Testis (tissue), 3 donors: Measurements from ENCODE around the gene TMTC4. TPM values are rescaled to one million over a fixed set of nuclear protein-coding genes. Genes with fewer than 3 reads are reported as not detected.

Experiments
- DNase-seq: peaks from one replicate; pipeline ENCODE4 v3.0.0-alpha.2; 2019
- H3K27ac ChIP-seq, 2 donors: fragments of 200-600 bp; sonication (generic); one replicate each; pipeline ENCODE4 v1.5.1; 2019
- H3K27me3 ChIP-seq: fragments of 200-600 bp; sonication (generic); one replicate; pipeline ENCODE4 v1.5.1; 2019
- H3K36me3 ChIP-seq: fragments of 200-600 bp; sonication (generic); one replicate; pipeline ENCODE4 v1.5.1; 2017; ENCODE audit warnings: low read depth; ENCODE audit errors: missing control alignments
- H3K4me1 ChIP-seq: fragments of 200-600 bp; sonication (generic); one replicate; pipeline ENCODE4 v1.5.1; 2019
- H3K4me3 ChIP-seq, 2 donors: fragments of 200-600 bp; sonication (generic); one replicate each; pipeline ENCODE4 v1.5.1; 2017 to 2019
- H3K9me3 ChIP-seq: fragments of 200-600 bp; sonication (generic); one replicate; pipeline ENCODE4 v1.5.1; 2017
- CTCF ChIP-seq, 3 experiments: fragments of 450-650 bp in 2 of 3; fragments of 200-600 bp in 1 of 3; sonication (generic) in 1 of 3; IDR thresholded peaks; one replicate each; pipeline ENCODE4 v1.5.1; 2016 to 2019; ENCODE audit warnings: antibody characterized with exemption in 3 of 3, mild to moderate bottlenecking in 2 of 3, moderate library complexity in 1 of 3
- POLR2A ChIP-seq: fragments of 450-650 bp; IDR thresholded peaks from one replicate; pipeline ENCODE4 v1.6.1; 2017; ENCODE audit warnings: antibody characterized with exemption, mild to moderate bottlenecking, moderate library complexity
- WGBS, 2 donors: methylation state at CpG; one replicate each; pipeline ENCODE4 v1.1.5; 2018; 5-methylcytosine and 5-hydroxymethylcytosine counted together
- intact Hi-C: fragments of 100-400 bp; cut with DNase I; formaldehyde crosslinking; loops from one replicate; pipeline ENCODE4 v1.15.1; 2023; ENCODE audit warnings: low total_unique reads
- polyA plus RNA-seq: library from polyadenylated mRNA; stranded (reverse); fragments of 350-450 nt; fragmentation: Illumina TruSeq; extraction: RNeasy Lipid Tissue Mini Kit (QIAGEN cat#74804); gene quantifications from one replicate; pipeline ENCODE4 v1.2.3, GENCODE V29; 2014; ENCODE audit warnings: low read depth, low replicate concordance; ENCODE audit not compliant: insufficient read depth
- total RNA-seq, 2 donors: library from RNA; depleted of rRNA; stranded (reverse); fragments of >200 nt; gene quantifications; one replicate each; pipeline ENCODE4 v1.2.3, GENCODE V29; 2016

The TMTC4 gene
- total and polyA plus RNA-seq, 3 donors from 2014 or later, result 27.5 to 35.1 (median 28.2) TPM

GRCh38 chr13:100565286-100565685 is 109.3 kb downstream of the TMTC4 start:
- H3K9me3 ChIP-seq, result no peaks in the 10 kb centered on the region
- H3K4me3 ChIP-seq, result no peak overlapping the region
- TF ChIP-seq CTCF (IDR thresholded peaks at IDR 0.05), result no peak
- TF ChIP-seq POLR2A, result no peak
- no peaks in the 10 kb centered on the region for H3K36me3 ChIP-seq
- intact Hi-C loops, result no loop called here
- WGBS, 2 donors, result 74 to 79% methylated on average over 8 of the region's 8 CpGs
- peak overlapping the region in 1 of 2 donors; percentile 72 for H3K27ac ChIP-seq
- DNase-seq, result no peak
- peaks cover 24% of the 10 kb centered on the region for H3K4me1 ChIP-seq
- no peaks in the 10 kb centered on the region for H3K27me3 ChIP-seq

DNA sequence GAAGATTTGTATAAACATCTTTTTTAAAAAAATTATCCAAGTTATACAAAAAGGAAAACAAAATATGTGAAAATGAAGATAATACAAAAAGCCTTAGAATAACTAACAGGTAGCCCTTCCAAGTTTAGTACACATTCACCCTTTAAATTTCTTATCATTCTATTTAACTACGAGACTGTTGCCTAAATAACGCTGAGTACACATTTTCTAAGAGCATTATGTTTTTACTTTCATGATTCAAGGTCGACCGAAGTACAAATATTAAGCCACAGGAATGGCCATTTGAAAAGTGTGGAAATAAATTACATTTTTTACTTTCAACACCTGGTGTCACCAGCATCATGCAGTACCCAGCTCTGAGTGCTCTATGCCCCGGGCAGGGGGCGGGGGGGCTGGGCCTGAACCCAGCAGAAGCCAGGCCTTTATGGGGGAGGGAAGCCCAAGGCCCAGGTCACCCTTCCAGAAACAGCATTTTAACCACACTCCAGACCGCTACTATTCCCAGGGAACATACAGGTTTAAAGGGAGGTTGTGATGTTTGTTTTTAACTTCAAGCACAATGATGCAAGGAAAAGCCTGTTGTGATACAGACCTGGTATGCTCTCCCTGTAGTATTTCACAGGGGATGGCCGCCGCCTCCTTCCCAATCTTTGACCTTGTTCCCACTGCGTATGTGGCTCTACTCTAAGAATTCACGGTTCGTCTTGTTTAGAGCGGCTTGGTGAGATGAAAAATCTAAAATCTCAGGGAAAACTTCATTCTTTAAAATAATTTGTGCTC is 110.0 kb downstream of the TMTC4 start:
- H3K27ac ChIP-seq, result peak overlapping the region; percentile 65 to 72
- H3K9me3 ChIP-seq, result no peaks in the 10 kb centered on the region
- H3K27me3 ChIP-seq, result no peaks in the 10 kb centered on the region
- TF ChIP-seq CTCF (IDR thresholded peaks at IDR 0.05) (no peak), POLR2A (no peak)
- no peak for DNase-seq
- H3K4me3 ChIP-seq, result no peak overlapping the region
- H3K36me3 ChIP-seq, result no peaks in the 10 kb centered on the region
- H3K4me1 ChIP-seq, result peaks cover 31% of the 10 kb centered on the region
- intact Hi-C loops, result no loop called here
- 64 to 65% methylated on average over 13 of the region's 13 CpGs for WGBS, 2 donors

- Histone ChIP-seq H3K9me3 (no peaks in the 10 kb centered on the region), H3K27ac (peak overlapping the region; percentile 65 to 72), H3K27me3 (no peaks in the 10 kb centered on the region), H3K36me3 (no peaks in the 10 kb centered on the region), H3K4me1 (peaks cover 32% of the 10 kb centered on the region), H3K4me3 (no peak overlapping the region)
- no peak for DNase-seq
- intact Hi-C loops, result no loop called here
- WGBS, 2 donors, result 93 to 95% methylated on average over 6 to 7 of the region's 7 CpGs
- TF ChIP-seq CTCF (IDR thresholded peaks at IDR 0.05) (no peak), POLR2A (no peak)
Observed at GRCh38 chr13:100563779-100564178, 110.8 kb downstream of the TMTC4 start.

DNA sequence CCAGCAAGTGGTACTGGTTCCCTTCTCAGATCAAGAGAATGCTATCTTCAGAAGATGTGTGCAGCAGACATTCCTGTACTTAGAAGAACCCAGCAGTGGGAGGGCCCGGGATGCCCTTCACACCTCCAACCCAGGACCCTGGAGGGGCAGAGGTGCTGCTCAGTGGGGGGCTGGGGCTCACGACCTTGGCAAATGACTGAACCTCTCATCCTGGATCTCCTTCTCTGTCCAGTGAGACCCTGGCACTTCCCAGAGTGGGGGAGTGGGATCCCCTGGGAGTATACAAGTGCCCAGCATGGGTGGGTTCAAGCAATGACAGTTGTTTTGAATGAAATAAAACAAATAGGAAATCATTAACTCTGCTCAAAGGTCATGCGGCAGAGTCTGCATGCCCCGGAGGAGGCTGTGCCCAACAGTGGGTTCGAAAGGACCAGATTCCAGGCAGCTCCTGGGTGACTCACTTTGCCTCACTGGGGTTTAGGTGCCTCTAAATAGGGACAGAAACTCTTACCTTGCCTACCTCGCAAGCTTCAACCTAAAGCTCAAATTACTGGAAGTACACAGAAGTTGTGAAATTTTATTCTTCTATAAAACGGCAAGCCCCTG is 112.9 kb downstream of the TMTC4 start:
- H3K27ac ChIP-seq, result peak overlapping the region; percentile 78 to 89
- TF ChIP-seq CTCF (IDR thresholded peaks at IDR 0.05) (no peak), POLR2A (no peak)
- H3K36me3 ChIP-seq, result no peaks in the 10 kb centered on the region
- H3K27me3 ChIP-seq, result no peaks in the 10 kb centered on the region
- intact Hi-C loops, result no loop called here
- H3K4me1 ChIP-seq, result peaks cover 32% of the 10 kb centered on the region
- no peaks in the 10 kb centered on the region for H3K9me3 ChIP-seq
- no peak for DNase-seq
- 65 to 73% methylated on average over 7 of the region's 7 CpGs for WGBS, 2 donors
- H3K4me3 ChIP-seq, result no peak overlapping the region
